Spleen (tissue), 10 donors: ENCODE results near the gene GPR78. TPM values are rescaled to one million over a fixed set of nuclear protein-coding genes. Genes with fewer than 3 reads are reported as not detected.

Source experiments
- polyA plus RNA-seq, 3 donors: library from polyadenylated mRNA; stranded (reverse); fragments of 200-250 nt; gene quantifications; one replicate each; pipeline ENCODE4 v1.2.1, GENCODE V29; 2013
- total RNA-seq, 7 donors: library from RNA; depleted of rRNA in 3 of 7; stranded (reverse); fragments of >200 nt in 3 of 7; fragmentation: NEBNext Ultra II Directional in 4 of 7; extraction: Animal tissue kit (Norgen Biotek cat#: 25700) in 4 of 7; gene quantifications; one replicate each; pipeline versions ENCODE4 v1.1.0 to v1.2.1, GENCODE V29; 2016 to 2021
- donor health status: healthy with polysubstance abuse.
- donor health status: DM: no; HTN: no; CAD: no; lungs with moderate emphysema.
- donor health status: DM: no; HTN: no; CAD: no.
- donor health status: Bipolar disorder and iron deficiency.
- donor health status: healthy.
- donor health status: DM: no; HTN: no; CAD: no.
- donor health status: DM: yes; HTN: yes; CAD: no.

Gene GPR78
- total and polyA plus RNA-seq, 10 donors = 0.07 to 1.5 (median 0.12) TPM; not detected in 5

Other genes starting within 250 kb of the GPR78 start
- 10 to 100 TPM; 16.1 to 26.5 (median 21.7) TPM for gene ACOX3, start 139.7 kb upstream of the GPR78 start, total RNA-seq
- 10 to 100 TPM; 11.3 to 16.1 (median 15.0) TPM for gene ACOX3, start 139.7 kb upstream of the GPR78 start, polyA plus RNA-seq
- gene TRMT44, start 139.6 kb upstream of the GPR78 start, total RNA-seq = 10 to 100 TPM; 18.9 to 28.3 (median 25.2) TPM
- gene TRMT44, start 139.6 kb upstream of the GPR78 start, polyA plus RNA-seq = 1 to 10 TPM; 5.7 to 8.0 (median 5.9) TPM
- 1 to 10 TPM in 3 of 7 donors, under 1 TPM in 3, not detected in 1; 0.57 to 8.5 (median 1.2) TPM for gene CPZ, start 12.4 kb downstream of the GPR78 start, total RNA-seq
- under 1 TPM; 0.11 to 0.96 (median 0.73) TPM for gene CPZ, start 12.4 kb downstream of the GPR78 start, polyA plus RNA-seq